Measurements from ENCODE around the gene C16orf96.
"Not testable (repeated sequence)": the region's sequence is repeated elsewhere in the genome, so short reads cannot be mapped to it uniquely, and the experiment has no call there.

The C16orf96 gene

DNA sequence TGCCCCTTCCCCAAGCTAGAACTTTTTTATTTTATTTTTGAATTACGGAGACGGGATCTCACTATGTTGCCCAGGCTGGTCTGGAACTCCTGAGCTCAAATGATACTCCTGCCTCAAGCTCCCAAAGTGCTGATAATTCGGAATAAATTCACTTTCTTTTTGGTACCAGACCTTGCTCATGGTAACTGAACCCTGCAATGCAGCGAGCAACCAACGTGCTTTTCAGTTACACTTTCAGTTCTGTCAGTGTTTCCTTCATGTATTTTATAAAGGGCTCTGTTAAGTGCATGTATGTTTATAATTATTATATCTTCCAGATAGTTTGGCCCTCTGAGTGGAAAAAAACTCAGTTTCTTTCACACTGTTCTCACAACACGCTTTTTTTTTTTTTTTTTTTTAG, 13.9 kb downstream of the C16orf96 start:
- no peak for DNase-seq

DNA sequence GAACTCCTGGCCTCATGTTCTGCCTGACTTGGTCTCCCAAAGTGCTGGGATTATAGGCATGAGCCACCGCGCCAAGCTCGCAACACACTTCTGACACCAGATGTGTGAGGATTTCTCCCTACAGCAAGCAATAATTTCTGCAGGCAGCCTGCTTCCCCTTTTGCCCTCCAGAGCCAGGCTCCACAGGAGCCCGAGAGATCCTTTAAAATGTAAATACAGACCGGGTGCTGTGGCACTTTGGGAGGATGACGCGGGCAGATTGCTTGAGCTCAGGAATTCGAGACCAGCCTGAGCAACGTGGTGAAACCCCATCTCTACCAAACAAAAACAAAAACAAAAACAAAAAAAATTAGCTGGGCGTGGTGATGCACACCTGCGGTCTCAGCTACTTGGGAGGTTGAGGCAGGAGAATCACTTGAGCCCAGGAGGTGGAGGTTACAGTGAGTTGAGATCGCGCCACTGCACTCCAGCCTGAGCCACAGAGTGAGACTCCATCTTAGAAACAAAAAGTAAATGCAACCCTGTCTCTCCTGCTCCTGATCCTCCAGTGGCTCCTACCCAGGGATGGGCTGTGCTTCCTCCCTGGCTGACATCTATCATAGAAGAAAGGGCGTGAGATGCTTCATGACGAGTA, 14.7 kb downstream of the C16orf96 start:
- no peak for DNase-seq

DNA sequence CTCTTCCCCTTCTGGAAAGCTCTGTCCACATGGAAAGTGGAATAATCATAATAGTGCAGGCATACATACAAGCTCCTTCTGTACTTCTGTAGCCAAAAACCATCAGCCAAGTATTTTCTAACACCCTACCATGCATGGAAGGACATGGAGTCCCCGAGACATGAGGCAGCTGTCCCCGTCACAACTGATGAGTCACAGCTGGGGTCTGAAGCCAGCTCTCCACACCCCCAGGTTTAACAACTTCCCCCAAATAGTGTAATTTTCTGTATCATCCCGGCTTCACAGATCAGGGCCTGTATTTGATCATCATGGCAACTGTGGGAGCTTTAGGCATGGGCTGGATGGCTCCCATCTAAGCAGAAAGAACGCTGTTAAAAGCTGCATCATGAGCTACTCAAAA, 16.6 kb downstream of the C16orf96 start:
- no peak for DNase-seq

DNA sequence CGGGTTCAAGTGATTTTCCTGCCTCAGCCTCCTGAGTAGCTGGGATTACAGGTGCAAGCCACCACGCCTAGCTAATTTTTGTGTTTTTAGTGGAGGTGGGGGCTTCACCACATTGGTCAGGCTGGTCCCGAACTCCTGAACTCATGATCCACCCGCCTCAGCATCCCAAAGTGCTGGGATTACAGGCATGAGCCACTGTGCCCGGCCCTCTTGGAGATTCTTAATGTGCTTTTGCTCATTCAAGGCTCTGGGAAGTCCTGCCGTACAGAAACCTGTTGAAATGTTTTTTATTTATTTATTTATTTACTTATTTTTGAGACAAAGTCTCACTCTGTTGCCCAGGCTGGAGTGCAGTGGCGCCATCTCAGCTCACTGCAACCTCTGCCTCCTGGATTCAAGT, 17.8 kb downstream of the C16orf96 start:
- DNase-seq: not testable (repeated sequence)

DNA sequence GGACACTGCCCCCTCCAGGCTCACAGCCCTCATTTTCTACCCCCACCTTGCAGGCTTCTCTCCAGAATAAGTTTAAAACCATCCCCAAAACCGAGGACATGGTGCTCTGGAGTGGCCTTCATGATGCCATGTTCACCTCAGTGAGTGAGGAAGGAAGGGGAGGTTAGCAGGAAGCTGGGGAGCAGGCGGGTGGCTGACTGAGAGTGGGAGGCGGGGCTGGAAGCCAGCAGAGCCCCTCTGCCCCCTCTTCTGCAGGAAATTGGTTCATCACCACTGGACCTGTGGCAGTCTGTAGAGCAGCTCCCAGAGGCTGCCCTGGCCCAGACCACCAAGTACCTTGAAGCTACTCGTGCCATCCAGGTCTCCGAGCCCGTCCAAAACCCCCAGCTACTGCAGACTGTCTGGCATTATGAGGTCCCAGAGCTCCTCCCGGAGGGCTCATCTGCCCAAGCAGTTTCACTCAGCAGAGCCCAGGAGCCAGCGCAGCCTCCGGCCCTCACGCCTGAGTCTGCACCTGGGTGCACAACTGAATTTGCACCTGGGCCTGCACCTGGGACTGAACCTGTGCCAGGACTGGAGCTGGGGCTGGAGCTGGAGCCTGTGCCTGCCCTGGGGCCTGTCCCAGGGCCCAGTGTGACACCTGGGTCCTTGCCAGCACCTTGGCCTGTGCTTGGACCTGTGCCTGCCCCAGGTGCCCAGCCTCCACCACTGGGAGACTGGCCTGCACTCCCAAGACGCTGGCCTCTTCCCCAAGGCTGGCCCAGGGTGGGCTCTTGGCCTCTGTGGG, 19.0 kb downstream of the C16orf96 start:
- no peak for DNase-seq

DNA sequence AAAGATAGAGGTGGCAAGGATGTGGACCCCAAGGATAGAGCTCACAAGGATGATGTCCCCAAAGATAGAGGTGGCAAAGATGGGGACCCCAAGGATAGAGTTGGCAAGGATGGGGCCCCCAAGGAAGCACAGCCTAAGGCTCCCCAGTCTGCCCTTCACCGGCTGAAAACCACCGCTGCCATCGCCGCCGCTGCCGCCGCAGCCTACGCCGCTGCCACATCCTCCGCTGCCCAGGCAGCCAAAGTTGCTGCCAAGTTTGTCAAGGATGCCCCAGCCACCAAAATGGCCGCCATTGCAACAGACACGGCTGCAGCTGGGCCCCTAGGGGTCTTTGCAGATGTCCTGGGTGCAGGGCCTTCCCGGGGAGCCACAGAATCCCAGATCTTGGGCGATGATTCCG, 19.9 kb downstream of the C16orf96 start:
- DNase-seq: no peak

DNA sequence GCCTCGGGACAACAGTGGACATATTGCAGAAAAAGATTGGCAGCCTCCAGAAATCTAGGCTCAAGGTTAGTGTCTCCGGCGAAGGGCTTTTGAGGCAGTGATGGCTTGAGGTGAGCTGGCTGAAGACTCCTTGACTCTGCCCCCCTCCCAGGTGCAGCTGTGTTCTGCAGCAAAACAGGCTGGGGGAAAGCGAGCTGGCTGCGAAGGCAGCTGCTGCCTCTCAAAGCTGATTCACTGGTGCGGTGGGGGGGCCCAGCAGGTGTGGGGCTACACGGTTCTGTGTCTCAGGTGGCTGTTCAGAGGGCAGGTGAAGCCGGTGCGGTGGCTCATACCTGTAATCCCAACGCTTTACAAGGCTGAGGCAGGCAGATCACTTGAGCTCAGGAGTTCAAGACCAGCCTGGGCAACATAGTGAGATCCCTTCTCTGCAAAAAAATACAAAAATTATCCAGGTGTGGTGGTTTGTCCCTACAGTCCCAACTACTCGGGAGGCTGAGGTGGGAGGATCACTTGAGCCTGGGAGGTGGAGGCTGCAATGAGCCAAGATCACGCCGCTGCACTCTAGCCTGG, 22.9 kb downstream of the C16orf96 start:
- DNase-seq: no peak

DNA sequence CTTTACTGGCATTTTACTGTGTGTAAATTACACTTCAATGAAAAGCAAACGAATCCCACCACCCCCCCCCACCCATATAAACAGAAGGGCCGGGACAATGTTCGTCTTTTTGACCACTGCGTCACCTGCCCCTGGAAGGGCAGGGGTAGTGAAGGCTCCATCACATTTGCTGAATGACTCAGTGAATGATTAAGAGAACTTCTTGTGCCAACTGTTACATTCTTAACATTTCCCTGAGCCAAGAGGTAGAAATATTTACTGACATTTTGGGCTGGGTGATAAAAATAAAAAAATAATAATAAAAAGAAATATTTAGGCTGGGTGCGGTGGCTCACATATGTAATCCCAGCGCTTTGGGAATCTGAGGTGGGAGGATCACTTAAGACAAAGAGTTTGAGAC, 24.1 kb downstream of the C16orf96 start:
- DNase-seq: no peak

DNA sequence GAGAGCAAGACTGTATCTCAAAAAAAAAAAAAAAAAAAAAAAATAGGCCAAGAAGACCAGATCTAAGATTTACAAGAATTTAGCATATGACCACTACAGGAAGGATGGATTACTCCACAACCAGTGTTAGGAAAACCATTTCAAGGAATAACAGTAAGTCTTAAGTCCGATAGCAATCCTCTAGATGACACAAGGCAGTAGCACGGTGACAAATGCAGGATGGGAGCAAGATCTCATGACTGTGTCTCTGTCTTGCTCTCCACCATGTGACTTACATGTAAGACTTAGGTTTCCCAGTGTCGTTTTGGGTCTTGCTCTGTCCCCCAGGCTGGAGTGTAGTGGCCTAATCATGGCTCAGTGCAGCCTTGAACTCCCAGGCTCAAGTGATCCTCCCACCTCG, 27.8 kb downstream of the C16orf96 start:
- no peak for DNase-seq

DNA sequence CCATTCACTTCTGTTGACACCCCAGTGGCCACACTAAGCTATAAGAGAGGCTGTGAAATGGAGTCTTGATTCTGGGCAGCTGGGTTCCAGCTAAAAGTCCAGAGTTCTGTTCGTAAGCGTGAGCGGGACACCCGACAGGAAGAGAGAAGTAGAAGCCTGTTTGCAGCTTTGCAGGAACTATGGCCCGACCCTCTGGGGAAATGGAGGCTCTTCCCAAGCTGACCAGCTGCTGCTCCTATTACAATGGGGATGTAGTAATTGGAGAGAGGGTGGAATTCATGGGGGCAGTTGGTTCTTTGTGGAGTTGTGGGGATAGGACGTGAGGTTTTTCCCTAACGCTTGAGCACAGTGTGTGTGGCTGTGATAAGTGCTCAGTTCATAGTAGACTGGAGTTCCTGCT, 30.2 kb downstream of the C16orf96 start:
- no peak for DNase-seq

DNA sequence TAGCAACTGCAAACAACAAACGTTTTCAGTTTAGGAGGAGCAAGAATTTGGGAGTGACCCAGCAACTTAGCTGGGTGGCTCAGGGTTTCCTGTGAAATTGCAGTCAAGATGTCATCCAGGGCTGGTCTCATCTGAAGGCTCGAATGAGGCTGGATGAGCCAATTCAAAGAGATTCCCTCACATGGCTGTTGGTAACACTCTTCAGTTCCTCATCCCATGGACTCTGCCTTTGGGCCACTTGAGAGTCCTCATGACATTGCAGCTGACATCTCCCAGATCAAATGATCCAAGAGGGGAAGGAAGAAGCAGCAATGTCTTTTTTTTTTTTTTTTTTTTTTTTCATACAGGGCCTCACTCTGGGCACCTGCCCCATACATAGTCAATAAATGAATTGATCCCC, 32.2 kb downstream of the C16orf96 start:
- no peak for DNase-seq

DNA sequence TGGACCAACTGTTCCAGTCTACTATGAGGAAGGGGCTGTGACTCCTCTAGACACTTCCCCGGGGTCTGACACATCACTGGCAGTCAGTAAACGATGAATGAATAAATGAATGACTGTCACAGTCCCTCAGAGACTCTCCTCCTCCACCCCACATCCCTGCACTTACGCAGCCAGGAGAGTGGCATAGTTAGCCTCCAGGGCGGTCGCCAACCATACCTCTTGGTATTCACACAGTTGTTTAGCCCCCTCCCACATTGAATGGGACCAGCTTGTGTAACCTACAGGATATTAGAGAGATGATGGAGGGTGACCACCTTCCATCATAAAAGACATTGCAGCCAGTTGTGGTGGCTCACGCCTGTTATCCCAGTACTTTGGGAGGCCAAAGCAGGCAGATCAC, 32.8 kb downstream of the C16orf96 start:
- DNase-seq: no peak

DNA sequence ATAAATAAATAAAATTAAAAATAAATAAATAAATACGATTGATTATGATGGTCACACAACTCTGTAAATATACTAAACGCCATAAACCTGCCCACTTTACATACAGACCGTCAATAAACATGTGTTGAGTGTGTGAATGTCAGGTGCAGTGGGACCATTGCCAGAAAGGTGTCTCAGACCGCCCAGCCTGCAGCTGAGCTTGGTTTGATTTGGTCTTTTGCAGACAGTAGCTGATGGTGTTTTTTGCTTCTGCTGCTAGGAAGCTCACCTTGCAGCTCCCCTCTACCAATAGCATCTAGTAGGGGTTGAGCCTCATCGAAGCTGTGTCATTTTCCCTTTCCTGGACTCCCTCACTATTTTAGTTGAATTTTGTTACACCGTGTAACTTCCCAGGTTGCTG, 35.1 kb downstream of the C16orf96 start:
- no peak for DNase-seq

DNA sequence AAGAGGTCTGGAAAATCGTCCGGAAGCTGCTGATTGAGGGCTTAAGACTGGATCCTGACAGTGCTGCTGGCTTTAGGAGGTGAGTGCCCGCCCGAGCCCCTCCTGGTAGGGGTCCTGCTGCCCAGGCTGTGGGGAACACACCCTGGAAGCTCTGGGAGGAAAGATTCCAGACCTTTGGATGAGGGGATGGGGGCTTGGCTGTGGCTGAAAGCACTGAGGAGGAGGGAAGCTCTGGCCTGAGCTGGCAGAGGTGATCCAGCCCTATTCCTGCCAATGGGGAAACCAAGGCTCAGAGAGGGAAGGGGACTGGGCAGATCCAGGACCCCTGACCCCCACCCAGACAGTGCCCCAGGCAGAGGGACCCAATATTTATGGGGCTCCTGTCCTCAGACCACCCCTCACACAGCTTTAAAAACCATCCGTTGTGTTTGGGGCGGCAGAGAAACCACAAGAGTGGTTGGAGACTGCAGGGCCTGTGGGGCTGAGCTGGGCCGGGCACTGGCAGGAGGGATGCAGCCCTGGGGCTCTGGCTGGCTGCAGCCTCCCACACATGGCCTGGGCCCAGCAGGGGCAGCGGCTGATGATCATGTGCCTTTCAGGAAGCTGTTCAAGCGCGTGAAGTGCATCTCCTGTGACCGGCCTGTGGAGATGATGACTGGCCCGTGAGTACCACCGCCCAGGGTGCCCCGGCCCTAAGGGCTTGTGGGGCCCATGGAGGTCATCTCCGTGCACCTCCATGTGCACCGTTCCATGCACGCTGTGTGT, 35.7 kb downstream of the C16orf96 start:
- no peak for DNase-seq

DNA sequence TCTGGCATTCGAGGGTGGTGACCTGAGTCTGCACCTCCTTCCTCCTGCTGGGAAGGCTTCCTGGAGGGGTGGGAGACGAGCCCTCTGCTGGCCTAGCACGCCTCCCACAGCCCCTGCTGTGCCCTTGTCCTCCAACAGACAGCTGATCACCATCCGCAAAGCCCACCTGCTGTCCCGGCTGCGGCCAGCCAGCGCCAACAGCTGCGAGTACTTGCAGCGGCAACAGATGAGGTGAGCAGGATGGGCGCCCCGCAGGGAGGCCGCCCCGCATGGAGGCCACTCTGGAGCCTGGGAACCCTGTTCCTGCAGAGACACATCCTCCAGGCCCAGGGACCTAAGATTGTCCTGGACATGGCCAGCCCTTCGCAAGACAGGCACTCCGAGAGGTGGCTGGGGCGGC, 36.9 kb downstream of the C16orf96 start:
- no peak for DNase-seq

DNA sequence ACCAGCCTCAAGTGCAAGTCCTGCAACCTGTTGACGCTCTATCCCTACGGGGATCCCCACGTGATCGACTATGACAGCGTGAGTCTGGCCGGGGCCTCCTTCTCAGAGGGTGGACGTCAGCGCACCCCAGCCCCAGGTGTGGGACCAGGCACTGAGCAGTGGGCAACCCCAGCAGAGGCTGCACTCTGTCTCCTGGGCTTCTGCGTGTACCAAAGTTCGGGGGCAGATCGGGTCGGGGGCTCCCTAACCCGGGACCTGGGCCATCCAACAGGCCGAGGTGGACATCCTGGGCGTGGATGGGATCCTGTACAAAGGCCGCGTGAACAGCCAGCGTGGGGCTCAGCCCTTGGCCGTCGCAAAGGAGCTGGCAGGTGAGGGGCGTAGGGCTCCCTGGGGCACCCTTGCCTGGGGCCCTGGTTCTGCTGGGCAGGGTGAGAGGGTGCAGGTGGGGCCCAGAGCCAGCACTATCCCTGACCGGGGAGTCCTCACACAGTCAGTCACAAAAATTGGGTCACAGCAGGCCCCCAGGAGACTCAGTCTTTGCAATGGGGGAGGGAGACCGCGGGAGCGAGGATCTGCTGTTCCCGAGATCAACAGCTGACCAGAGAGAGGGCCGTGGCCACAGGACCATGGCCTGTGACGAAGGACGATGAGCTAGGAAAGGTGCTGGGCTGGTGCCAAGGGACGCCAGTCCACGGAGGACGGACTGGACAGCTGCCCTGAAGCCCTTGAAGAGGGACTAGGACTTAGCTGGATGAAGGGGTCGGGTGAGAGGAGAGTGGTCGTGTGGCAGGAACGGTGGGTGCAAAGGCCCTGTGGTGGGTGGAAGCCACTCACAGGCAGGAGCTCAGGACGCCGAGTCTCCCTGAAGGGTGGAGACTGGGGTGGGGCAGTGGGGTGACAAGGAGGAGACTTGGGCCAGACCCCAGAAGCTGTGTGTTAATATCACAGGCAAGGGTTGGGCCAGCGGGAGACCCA, 38.6 kb downstream of the C16orf96 start:
- no peak for DNase-seq

DNA sequence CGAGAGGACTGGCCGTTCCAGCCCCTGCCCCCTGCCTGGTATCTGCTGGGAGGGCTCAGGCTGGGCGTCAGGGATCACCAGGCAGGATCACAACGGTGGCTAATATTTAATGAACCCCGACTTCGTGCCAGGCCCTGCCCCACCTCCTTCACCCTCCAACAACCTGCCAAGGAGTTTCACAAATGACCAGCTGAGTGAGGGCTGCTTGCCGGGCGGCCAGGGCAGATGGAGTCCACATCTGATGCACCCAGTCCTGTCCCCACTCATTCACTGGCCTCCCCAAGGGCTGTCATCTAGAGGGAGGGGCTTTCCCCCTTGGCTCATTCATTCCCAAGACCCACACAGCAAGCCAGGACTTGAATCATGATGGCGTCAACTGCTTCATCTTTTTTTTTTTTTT, 41.0 kb downstream of the C16orf96 start:
- no peak for DNase-seq

DNA sequence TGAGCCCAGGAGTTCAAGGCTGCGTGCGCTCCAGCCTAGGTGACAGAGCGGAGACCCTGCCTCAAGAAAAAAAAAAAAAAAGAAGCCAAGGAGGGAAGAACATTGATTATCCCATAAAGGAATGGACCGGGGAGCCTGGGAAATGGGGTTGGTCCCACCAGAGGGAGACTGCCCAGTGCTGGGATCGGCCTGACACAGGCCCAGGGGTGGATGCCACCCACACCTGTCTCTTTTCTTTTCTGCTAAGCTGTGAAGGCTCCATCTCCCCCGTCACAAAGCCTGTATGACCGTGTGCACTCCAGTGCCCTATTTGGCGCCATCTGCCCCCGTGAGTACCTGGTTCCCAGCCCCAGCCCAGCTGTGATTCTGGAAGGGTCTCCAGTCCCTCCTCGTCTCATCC, 42.9 kb downstream of the C16orf96 start:
- DNase-seq: no peak

DNA sequence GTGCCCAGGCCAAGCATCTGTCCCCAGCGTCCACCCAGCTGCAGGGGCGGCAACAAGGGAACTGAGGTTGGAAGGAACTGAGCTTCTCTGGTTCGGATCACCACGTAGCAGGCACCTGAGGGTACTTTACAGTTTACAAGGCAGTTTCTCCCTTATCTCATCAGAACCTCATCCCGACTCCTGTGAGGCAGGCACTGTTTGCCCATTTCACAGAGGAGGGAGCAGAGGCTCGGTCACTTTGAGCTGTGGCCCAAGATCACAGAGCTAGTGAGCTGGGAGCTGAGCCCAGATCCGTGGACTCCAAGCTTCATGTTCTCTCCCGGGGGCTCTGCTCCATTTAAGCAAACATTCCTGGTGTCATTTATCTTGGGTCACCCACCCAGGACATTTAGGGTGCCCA, 43.4 kb downstream of the C16orf96 start:
- no peak for DNase-seq

DNA sequence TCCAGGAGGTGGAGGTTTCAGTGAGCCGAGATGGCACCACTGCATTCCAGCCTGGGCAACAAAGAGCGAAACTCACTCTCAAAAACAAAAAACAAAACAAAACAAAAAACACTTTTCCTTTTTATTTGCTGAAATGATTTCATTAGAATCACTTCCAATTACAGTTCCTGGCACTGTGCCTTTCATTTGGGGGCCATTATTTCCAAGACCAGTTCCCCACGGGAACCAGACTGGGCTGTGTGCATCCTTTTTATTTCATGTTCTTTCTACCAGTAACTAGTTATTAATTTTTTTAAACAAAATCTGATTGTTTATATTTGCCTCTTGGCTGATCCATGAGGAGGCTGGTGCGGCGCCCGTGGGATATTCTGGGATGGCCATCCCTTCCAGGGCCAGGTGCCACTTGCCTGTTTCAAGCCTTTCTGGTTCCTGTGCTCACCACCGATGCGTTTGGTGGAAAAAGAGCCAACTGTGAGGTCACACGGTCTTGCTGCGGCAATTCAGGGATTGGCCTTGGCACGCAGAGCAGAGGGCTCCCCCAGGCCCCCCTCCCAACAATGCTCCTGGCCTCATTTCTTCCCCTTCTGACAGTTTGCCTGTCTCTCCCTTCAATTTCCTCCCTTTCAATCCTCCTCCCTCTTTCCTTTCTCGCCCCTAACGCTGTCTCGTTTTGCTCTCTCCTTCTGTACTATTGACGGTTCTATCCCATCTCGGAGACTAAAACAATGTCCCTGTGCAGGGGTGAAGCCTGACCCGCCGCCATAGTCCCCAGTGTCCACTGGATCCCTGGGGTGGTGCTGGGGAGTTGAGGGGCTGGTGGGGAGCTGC, 45.1 kb downstream of the C16orf96 start:
- DNase-seq: no peak

DNA sequence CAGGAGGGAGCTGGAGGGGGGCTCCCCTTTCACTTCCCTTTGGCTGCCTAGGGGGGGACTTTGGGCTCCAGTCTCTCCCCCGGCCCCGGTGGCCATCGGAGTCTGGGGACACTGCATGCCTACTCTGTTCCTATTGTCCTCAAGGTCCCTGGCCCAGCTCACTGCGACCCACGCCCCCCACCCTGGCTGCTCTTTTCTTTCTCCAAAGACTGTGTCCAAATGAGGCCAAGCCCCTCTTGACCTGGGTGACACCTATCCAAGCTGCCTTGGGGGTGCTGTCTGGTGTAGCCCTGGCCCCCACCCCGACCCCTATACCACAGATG, 45.7 kb downstream of the C16orf96 start:
- no peak for DNase-seq

DNA sequence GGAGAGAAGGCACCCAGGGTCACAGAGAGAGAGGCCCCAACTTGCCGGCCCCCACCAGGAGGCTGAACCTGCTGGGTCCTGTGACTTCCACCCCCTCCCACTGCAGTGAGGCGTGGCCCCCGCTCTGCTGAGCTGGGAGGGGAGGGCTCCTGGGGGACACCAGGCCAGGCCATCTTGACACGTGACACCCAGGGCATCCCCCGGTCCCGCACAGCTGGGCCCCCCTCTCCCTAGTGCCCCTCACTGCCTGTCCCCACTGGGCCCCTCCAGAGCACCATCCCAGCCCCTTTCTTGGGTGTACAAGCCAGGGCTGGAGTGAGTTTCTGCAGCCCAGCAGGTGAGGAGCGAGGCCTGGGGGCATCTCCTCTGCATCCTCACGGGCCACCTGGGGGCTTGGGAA, 46.2 kb downstream of the C16orf96 start:
- DNase-seq: no peak

Measured in activated naive CD4-positive, alpha-beta T cell (primary cell).